Measurements from ENCODE around the gene FBXO42.

Gene FBXO42

GRCh38 chr1:16256478-16256877 is 95.8 kb downstream of the FBXO42 start:
- no peak for TF ChIP-seq CTCF (IDR thresholded peaks at IDR 0.05; ENCODE audit: low read depth, low read length)

DNA sequence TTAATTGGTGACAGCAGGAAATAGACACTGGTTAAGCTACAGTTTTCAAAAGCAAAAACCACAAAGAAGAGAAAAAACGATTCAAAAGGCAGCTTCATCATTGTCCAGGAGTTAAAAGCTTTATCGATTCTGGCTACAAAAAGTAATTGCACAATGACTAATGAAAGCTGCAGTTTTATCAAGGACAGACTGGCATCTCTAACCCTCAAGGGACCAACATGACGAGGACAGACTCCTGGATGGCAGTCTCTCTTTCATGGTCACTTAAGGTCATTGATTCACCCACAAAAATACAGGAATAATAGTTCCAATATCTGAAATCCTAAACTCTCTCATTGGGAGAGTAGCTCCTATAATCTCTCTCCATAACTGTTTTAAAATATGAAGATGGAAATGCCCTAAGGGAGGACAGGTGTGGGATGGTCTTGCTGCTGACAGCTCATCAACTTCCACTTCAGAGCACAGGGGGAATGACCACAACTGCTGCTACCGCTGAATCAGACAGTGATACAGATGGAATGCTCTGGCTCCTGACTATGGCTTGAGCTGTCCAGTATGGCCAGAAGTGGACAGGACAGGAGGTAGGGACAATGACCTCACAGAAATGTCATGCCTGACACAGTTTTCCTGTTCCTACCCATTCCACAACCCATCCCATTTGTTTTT is 97.9 kb downstream of the FBXO42 start:
- no peak for DNase-seq (ENCODE audit: extremely low read depth, low read depth)
- no peak for TF ChIP-seq CTCF (IDR thresholded peaks at IDR 0.05; ENCODE audit: low read depth, low read length)

More at GRCh38 chr1:16256478-16256877, 95.8 kb downstream of the FBXO42 start:
- DNase-seq (ENCODE audit: extremely low read depth, low read depth), result no peak

GRCh38 chr1:16253332-16253922 is 98.9 kb downstream of the FBXO42 start:
- DNase-seq (ENCODE audit: extremely low read depth, low read depth), result no peak
- no peak for TF ChIP-seq CTCF (IDR thresholded peaks at IDR 0.05; ENCODE audit: low read depth, low read length)

DNA sequence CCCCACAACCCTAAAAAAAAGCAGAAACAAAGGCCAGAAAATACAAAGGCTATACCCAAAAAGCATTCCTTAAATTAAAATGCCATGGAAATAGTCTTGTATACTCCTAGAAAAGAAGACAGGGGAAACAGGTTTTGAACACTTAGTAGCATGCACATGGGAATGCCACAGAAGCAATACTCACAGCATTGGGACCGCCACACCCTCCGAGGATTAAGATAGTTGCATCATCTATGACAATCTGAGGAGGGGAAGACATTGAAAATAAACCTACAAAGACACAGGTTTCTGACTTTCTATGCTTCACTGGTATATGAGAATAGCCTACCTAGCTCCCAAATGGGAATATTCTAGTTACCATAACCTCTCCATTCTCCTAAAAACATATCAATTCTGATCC is 99.4 kb downstream of the FBXO42 start:
- TF ChIP-seq CTCF (IDR thresholded peaks at IDR 0.05; ENCODE audit: low read depth, low read length), result no peak
- no peak for DNase-seq (ENCODE audit: extremely low read depth, low read depth)

- no peak for DNase-seq (ENCODE audit: extremely low read depth, low read depth)
- TF ChIP-seq CTCF (IDR thresholded peaks at IDR 0.05; ENCODE audit: low read depth, low read length), result no peak
These were observed 100.9 kb downstream of the FBXO42 start for GRCh38 chr1:16251381-16251780.

DNA sequence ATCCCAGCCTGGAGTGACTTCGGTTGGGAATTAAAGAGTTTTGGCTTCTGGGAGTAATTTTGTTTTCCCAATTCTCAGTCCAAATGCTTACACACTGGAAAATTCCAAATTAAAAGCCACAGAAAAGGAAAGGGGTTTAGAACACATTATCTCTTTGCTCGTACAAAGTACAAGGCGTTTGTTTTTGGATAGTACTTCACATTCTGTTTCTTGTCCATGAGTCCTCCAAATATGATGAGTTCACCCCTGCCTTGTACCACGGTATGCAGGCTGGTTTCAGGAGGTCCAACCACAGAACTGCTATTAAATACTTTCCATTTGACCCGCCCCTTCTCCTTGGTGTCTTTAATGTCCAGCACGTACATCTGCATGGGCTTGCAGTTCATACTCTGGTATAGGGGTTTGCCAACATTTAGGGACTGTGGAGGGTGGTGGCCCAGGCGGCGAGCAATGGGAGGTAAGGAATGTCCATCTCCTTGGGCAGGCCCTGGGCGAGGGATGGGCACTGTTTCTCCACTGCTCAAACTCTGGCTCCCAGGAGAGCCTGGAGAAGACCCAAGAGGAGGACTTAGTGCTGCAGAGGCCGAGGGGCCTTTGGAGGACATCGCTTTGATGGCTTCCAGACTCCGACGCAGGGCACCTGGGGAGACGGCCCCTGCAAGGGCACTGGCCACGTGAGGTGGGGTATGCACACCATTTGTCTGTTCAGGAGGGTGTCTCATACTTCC is 101.6 kb downstream of the FBXO42 start:
- no peak for DNase-seq (ENCODE audit: extremely low read depth, low read depth)
- TF ChIP-seq CTCF (IDR thresholded peaks at IDR 0.05; ENCODE audit: low read depth, low read length), result no peak
